HepG2 (cell line): ENCODE data around the gene GOT1. TPM values are rescaled to one million over a fixed set of nuclear protein-coding genes. Genes with fewer than 3 reads are reported as not detected.
A peak's percentile ranks its signal among the peaks of the same experiment; 100 is the strongest.

ENCODE experiments used
- ATAC-seq: fragments of 200-7000 bp; cut with Tn5 transposase; 3 replicates; pipeline ENCODE4 v1.9.1; 2020; ENCODE audit warnings: mild to moderate bottlenecking, moderate library complexity
- BruUV-seq: library from RNA; stranded (reverse); fragments of 400-500 nt; replicated peaks from 2 replicates; lab custom pipeline; 2021; lab: Mats Ljungman, UMichigan
- CTCF ChIA-PET: fragments of 300-600 bp; formaldehyde crosslinking; extraction: SDS; loops from one replicate; lab custom pipeline; 2021; ENCODE audit warnings: low total read pairs, inconsistent platforms, low intra/inter-chr PET ratio; lab: Yijun Ruan, JAX
- POLR2A ChIA-PET: fragments of 350-600 bp; sonication (Branson Sonifier 250); formaldehyde crosslinking; loops from one replicate; lab custom pipeline; 2020; ENCODE audit warnings: antibody characterized with exemption, inconsistent platforms; lab: Yijun Ruan, JAX
- DNase-seq: peaks from one replicate; pipeline ENCODE4 v3.0.0-alpha.2; 2015; ENCODE audit warnings: low spot score
- FAIRE-seq: peaks from 3 replicates; lab custom pipeline; 2011; peaks lifted over from hg19 to GRCh38; lab: Jason Lieb, UNC
- H2AFZ ChIP-seq: one replicate; pipeline ENCODE4 v1.6.1; 2011; ENCODE audit warnings: low read length, inconsistent platforms
- H3K27ac ChIP-seq: fragments of 300-600 bp; 3 replicates; pipeline ENCODE4 v1.8.0; 2011; ENCODE audit warnings: mixed run types, mild to moderate bottlenecking, mixed read lengths, low read length, inconsistent platforms; ENCODE audit not compliant: insufficient read depth; ENCODE audit errors: extremely low read length
- H3K27me3 ChIP-seq, 2 experiments: fragments of 200-600 bp in 1 of 2; 2 replicates in 1 of 2; 3 replicates in 1 of 2; pipeline versions ENCODE4 v1.6.0 to v1.8.0; 2011; ENCODE audit warnings: low read length in 2 of 2, mild to moderate bottlenecking in 2 of 2, moderate library complexity in 2 of 2, inconsistent platforms in 1 of 2; ENCODE audit not compliant: insufficient read depth in 2 of 2, control insufficient read depth in 1 of 2
- H3K36me3 ChIP-seq, 2 experiments: fragments of 200-600 bp in 1 of 2; replicated peaks in 1 of 2; 2 replicates in 1 of 2; 3 replicates in 1 of 2; pipeline versions ENCODE4 v1.5.1 to v1.8.0; 2011; ENCODE audit warnings: low read length in 2 of 2, inconsistent platforms in 1 of 2; ENCODE audit not compliant: insufficient read depth in 2 of 2, control insufficient read depth in 1 of 2
- H3K4me1 ChIP-seq: 2 replicates; pipeline ENCODE4 v1.5.1; 2012; ENCODE audit warnings: low read length, inconsistent platforms; ENCODE audit not compliant: insufficient read depth
- H3K4me2 ChIP-seq: 2 replicates; pipeline ENCODE4 v1.6.0; 2011; ENCODE audit warnings: low read depth, low read length, inconsistent platforms
- H3K4me3 ChIP-seq, 3 experiments: fragments of 200-600 bp in 1 of 3; sonication (generic), shearing (Covaris generic) in 1 of 3; replicated peaks in 1 of 3; 2 replicates each; pipeline ENCODE4 v1.5.1; 2011 to 2016; ENCODE audit warnings: low read length in 3 of 3, inconsistent platforms in 2 of 3, low read depth in 2 of 3, mild to moderate bottlenecking in 2 of 3, control low read depth in 1 of 3, mixed read lengths in 1 of 3; ENCODE audit not compliant: insufficient read depth in 1 of 3
- H3K79me2 ChIP-seq: one replicate; pipeline ENCODE4 v1.6.1; 2011; ENCODE audit warnings: low read length, inconsistent platforms; ENCODE audit not compliant: insufficient read depth
- H3K9ac ChIP-seq: 2 replicates; pipeline ENCODE4 v1.6.0; 2011; ENCODE audit warnings: mild to moderate bottlenecking, low read depth, low read length, inconsistent platforms; ENCODE audit not compliant: insufficient read depth
- H3K9me3 ChIP-seq: 2 replicates; pipeline ENCODE4 v1.5.1; 2012; ENCODE audit warnings: mild to moderate bottlenecking, low read length
- H4K20me1 ChIP-seq: 2 replicates; pipeline ENCODE4 v1.6.0; 2011; ENCODE audit warnings: inconsistent platforms, mild to moderate bottlenecking, low read length, moderate library complexity; ENCODE audit not compliant: insufficient read depth
- FOXA1 ChIP-seq, 2 experiments: fragments of 450-650 bp in 1 of 2; sonication (generic) in 1 of 2; formaldehyde crosslinking in 1 of 2; IDR thresholded peaks; 2 replicates each; pipeline versions ENCODE4 v1.4.0 to v1.6.1; 2016 to 2020; ENCODE audit warnings: missing genetic modification reagents in 1 of 2
- HNRNPLL ChIP-seq: fragments of 200-400 bp; formaldehyde crosslinking; IDR thresholded peaks from 2 replicates; pipeline ENCODE4 v1.6.1; 2017; ENCODE audit warnings: mild to moderate bottlenecking, low read depth, low read length; ENCODE audit not compliant: poor library complexity, severe bottlenecking
- MYNN ChIP-seq: sonication (generic); formaldehyde crosslinking; IDR thresholded peaks from 2 replicates; pipeline ENCODE4 v1.4.0; 2020; ENCODE audit warnings: mild to moderate bottlenecking, low read depth, missing genetic modification reagents
- PHF20 ChIP-seq: sonication (generic); formaldehyde crosslinking; IDR thresholded peaks from 2 replicates; pipeline ENCODE4 v1.5.0; 2020; ENCODE audit warnings: mild to moderate bottlenecking, missing genetic modification reagents
- ZNF17 ChIP-seq: sonication (generic); formaldehyde crosslinking; IDR thresholded peaks from 2 replicates; pipeline ENCODE4 v1.5.0; 2020; ENCODE audit warnings: mild to moderate bottlenecking, missing genetic modification reagents
- ZNF329 ChIP-seq: sonication (generic); formaldehyde crosslinking; IDR thresholded peaks from 2 replicates; pipeline ENCODE4 v1.9.0; 2021; ENCODE audit warnings: low read depth, mild to moderate bottlenecking, missing genetic modification reagents
- ZNF337 ChIP-seq: sonication (generic); formaldehyde crosslinking; IDR thresholded peaks from 2 replicates; pipeline ENCODE4 v1.5.1; 2020; ENCODE audit warnings: missing genetic modification reagents, low read depth, mild to moderate bottlenecking, borderline replicate concordance
- ZSCAN31 ChIP-seq: sonication (generic); formaldehyde crosslinking; IDR thresholded peaks from 2 replicates; pipeline ENCODE4 v1.5.0; 2020; ENCODE audit warnings: low read depth, mild to moderate bottlenecking, missing genetic modification reagents
- WGBS: methylation state at CpG from one replicate; pipeline ENCODE4 v1.1.6; 2017; ENCODE audit warnings: low lambda C conversion rate; 5-methylcytosine and 5-hydroxymethylcytosine counted together
- in situ Hi-C: cut with HindIII; loops from 2 replicates; pipeline ENCODE4 v1.10.0; 2017; ENCODE audit warnings: low pct_unique_long_range_greater_than_20kb; ENCODE audit not compliant: extremely low pct_ligation_motif_present
- intact Hi-C: fragments of 100-400 bp; cut with micrococcal nuclease; formaldehyde crosslinking; loops from one replicate; pipeline ENCODE4 v1.10.0; 2022; ENCODE audit not compliant: unreplicated experiment
- polyA plus RNA-seq, 8 experiments: library from polyadenylated mRNA; depleted of rRNA in 3 of 8; stranded (reverse) in 7 of 8; unstranded in 1 of 8; fragments of >200 nt; fragmentation: Illumina TruSeq in 4 of 8; extraction: Trizol in 4 of 8; gene quantifications; 2 replicates each; pipeline versions ENCODE4 v1.2.1 to v1.2.3, GENCODE V29; 2011 to 2016; ENCODE audit warnings: low read depth in 4 of 8, missing spikeins in 1 of 8, mixed read lengths in 1 of 8; ENCODE audit not compliant: insufficient read depth in 1 of 8
- total RNA-seq, 5 experiments: library from RNA; depleted of rRNA; stranded (reverse); fragments of >200 nt; fragmentation: Illumina TruSeq; extraction: Trizol; gene quantifications; 2 replicates each; pipeline ENCODE4 v1.2.3, GENCODE V29; 2016; ENCODE audit warnings: low read depth in 1 of 5
- TF ChIP-seq, protein P1 (sequence below): IDR thresholded peaks from 2 replicates; pipeline ENCODE4 v1.6.1; 2012; ENCODE audit warnings: low read length, improper control_type of control experiment
- TF ChIP-seq, protein P2 (sequence below): sonication (generic); formaldehyde crosslinking; IDR thresholded peaks from 2 replicates; pipeline ENCODE4 v1.5.1; 2020; ENCODE audit warnings: missing genetic modification reagents, mild to moderate bottlenecking, borderline replicate concordance

Gene GOT1
- total and polyA plus RNA-seq, 2 of the 13 experiments (the other 11 are each of a cell fraction or from before 2014, with no cell fraction given) = 81.2 to 102 TPM

DNA sequence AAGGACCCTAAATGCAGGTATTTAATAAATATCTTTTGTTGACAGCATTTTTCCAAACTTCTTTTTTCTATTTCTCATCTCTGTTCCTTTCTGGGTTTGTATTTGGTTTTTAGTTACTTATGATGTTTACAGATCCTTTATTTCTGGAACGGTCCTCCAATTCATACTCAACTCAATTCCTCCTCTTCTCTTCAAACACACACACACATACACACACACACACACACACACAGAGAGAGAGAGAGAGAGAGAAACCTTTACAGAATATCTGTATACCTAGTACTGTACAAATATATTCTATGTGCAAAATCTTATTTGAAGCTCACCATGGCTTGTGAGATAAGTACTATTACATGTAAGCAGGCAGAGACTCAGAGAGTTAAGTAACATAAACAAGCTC is 21.6 kb upstream of the GOT1 start (continued):
- TF ChIP-seq HNRNPLL = no peak

DNA sequence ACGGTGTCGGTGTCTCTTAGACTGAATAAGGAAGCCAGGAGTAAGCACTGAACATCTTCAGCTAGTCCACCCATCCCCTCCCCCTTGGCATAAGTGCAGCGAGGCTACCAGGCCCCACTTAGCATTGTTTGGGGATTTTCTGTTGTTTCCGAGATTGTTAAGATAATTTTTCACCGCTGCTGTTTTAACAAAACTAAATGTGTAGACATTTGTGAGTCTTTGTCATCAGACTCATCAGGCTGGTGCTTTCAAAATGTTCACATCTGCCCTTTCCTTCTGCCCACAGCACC is 21.0 kb upstream of the GOT1 start:
- no peak for TF ChIP-seq MYNN (CRISPR knock-in tag)
- TF ChIP-seq, protein P1, sequence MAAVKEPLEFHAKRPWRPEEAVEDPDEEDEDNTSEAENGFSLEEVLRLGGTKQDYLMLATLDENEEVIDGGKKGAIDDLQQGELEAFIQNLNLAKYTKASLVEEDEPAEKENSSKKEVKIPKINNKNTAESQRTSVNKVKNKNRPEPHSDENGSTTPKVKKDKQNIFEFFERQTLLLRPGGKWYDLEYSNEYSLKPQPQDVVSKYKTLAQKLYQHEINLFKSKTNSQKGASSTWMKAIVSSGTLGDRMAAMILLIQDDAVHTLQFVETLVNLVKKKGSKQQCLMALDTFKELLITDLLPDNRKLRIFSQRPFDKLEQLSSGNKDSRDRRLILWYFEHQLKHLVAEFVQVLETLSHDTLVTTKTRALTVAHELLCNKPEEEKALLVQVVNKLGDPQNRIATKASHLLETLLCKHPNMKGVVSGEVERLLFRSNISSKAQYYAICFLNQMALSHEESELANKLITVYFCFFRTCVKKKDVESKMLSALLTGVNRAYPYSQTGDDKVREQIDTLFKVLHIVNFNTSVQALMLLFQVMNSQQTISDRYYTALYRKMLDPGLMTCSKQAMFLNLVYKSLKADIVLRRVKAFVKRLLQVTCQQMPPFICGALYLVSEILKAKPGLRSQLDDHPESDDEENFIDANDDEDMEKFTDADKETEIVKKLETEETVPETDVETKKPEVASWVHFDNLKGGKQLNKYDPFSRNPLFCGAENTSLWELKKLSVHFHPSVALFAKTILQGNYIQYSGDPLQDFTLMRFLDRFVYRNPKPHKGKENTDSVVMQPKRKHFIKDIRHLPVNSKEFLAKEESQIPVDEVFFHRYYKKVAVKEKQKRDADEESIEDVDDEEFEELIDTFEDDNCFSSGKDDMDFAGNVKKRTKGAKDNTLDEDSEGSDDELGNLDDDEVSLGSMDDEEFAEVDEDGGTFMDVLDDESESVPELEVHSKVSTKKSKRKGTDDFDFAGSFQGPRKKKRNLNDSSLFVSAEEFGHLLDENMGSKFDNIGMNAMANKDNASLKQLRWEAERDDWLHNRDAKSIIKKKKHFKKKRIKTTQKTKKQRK = no peak
- TF ChIP-seq ZNF329 = no peak
- TF ChIP-seq ZNF17 (CRISPR knock-in tag) = no peak
- TF ChIP-seq ZNF337 (CRISPR knock-in tag) = no peak
- no peak for TF ChIP-seq FOXA1 (IDR thresholded peaks at IDR 0.05)
- TF ChIP-seq FOXA1 (CRISPR knock-in tag; IDR thresholded peaks at IDR 0.05) = no peak
- TF ChIP-seq, protein P2, sequence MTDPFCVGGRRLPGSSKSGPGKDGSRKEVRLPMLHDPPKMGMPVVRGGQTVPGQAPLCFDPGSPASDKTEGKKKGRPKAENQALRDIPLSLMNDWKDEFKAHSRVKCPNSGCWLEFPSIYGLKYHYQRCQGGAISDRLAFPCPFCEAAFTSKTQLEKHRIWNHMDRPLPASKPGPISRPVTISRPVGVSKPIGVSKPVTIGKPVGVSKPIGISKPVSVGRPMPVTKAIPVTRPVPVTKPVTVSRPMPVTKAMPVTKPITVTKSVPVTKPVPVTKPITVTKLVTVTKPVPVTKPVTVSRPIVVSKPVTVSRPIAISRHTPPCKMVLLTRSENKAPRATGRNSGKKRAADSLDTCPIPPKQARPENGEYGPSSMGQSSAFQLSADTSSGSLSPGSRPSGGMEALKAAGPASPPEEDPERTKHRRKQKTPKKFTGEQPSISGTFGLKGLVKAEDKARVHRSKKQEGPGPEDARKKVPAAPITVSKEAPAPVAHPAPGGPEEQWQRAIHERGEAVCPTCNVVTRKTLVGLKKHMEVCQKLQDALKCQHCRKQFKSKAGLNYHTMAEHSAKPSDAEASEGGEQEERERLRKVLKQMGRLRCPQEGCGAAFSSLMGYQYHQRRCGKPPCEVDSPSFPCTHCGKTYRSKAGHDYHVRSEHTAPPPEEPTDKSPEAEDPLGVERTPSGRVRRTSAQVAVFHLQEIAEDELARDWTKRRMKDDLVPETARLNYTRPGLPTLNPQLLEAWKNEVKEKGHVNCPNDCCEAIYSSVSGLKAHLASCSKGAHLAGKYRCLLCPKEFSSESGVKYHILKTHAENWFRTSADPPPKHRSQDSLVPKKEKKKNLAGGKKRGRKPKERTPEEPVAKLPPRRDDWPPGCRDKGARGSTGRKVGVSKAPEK = no peak
- no peak for TF ChIP-seq ZSCAN31 (CRISPR knock-in tag)
- no peak for TF ChIP-seq PHF20 (CRISPR knock-in tag)
- WGBS = 1% methylated on average over 5 of the region's 5 CpGs
- H3K9ac ChIP-seq = no peak overlapping the region
- in situ Hi-C loops = no loop called here
- FAIRE-seq (no peak), DNase-seq (no peak), ATAC-seq (no peak)
- no peak overlapping the region for H2AFZ ChIP-seq
- no peaks in the 10 kb centered on the region for H3K79me2 ChIP-seq
- no TSS peak for BruUV-seq
- intact Hi-C loops = no loop called here
- H3K27me3 ChIP-seq = peaks cover 4 to 30% of the 10 kb centered on the region in 2 experiments; a peak in 4 of 5 replicates
- no peaks in the 10 kb centered on the region for H3K9me3 ChIP-seq
- POLR2A ChIA-PET = interaction anchor here (1.4 to 1.6 kb wide), 2 partner anchors 21 to 32 kb away, joined by 3 to 5 read pairs; partner anchors contain the start of gene GOT1
- H3K27ac ChIP-seq = no peak overlapping the region
- peak overlapping the region; percentile 59; the same call in 1 of the 2 replicates for H3K4me2 ChIP-seq
- peaks cover 33% of the 10 kb centered on the region for H3K4me1 ChIP-seq
- H3K4me3 ChIP-seq = no peak overlapping the region
- CTCF ChIA-PET = no interaction called here
- H4K20me1 ChIP-seq = no peaks in the 10 kb centered on the region
- H3K36me3 ChIP-seq = no peaks in the 10 kb centered on the region
